Left kidney (tissue), 2 donors: ENCODE data around the gene ARHGAP18. TPM values are rescaled to one million over a fixed set of nuclear protein-coding genes. Genes with fewer than 3 reads are reported as not detected.

ENCODE experiments used
- DNase-seq: peaks from one replicate; pipeline ENCODE4 v3.0.0-alpha.2; 2013
- polyA plus RNA-seq: library from polyadenylated mRNA; unstranded; fragments of 120-200 nt; gene quantifications from one replicate; pipeline ENCODE4 v1.2.1, GENCODE V29; 2013; ENCODE audit not compliant: insufficient read length

Gene ARHGAP18
- polyA plus RNA-seq, 1 donor, result 38.5 TPM

GRCh38 chr6:129645106-129645829 is 64.7 kb downstream of the ARHGAP18 start:
- no peak for DNase-seq

GRCh38 chr6:129644567-129645015 is 65.4 kb downstream of the ARHGAP18 start:
- no peak for DNase-seq

- no peak for DNase-seq
Measured at GRCh38 chr6:129643968-129644367, 66.0 kb downstream of the ARHGAP18 start.

GRCh38 chr6:129643176-129643575 is 66.8 kb downstream of the ARHGAP18 start:
- no peak for DNase-seq

- DNase-seq, result no peak
Measured at GRCh38 chr6:129642322-129642721, 67.7 kb downstream of the ARHGAP18 start.

- no peak for DNase-seq
Measured at GRCh38 chr6:129641344-129641743, 68.6 kb downstream of the ARHGAP18 start.

- no peak for DNase-seq
Measured at GRCh38 chr6:129638686-129639085, 71.3 kb downstream of the ARHGAP18 start.

- no peak for DNase-seq
Measured at GRCh38 chr6:129638055-129638684, 71.8 kb downstream of the ARHGAP18 start.

GRCh38 chr6:129637340-129638054 is 72.5 kb downstream of the ARHGAP18 start:
- DNase-seq, result no peak

- peak; percentile 38 for DNase-seq
Measured at GRCh38 chr6:129635396-129636130, 74.4 kb downstream of the ARHGAP18 start.

GRCh38 chr6:129634411-129635230 is 75.4 kb downstream of the ARHGAP18 start:
- DNase-seq, result no peak

GRCh38 chr6:129633529-129633928 is 76.4 kb downstream of the ARHGAP18 start:
- no peak for DNase-seq

- DNase-seq, result no peak
Measured at GRCh38 chr6:129632172-129632613, 77.8 kb downstream of the ARHGAP18 start.

- no peak for DNase-seq
Measured at GRCh38 chr6:129631070-129631469, 78.9 kb downstream of the ARHGAP18 start.

- no peak for DNase-seq
Measured at GRCh38 chr6:129630596-129630995, 79.4 kb downstream of the ARHGAP18 start.

- DNase-seq, result no peak
Measured at GRCh38 chr6:129628101-129628815, 81.7 kb downstream of the ARHGAP18 start.

GRCh38 chr6:129624488-129624887 is 85.5 kb downstream of the ARHGAP18 start:
- no peak for DNase-seq

- no peak for DNase-seq
Measured at GRCh38 chr6:129623008-129623732, 86.8 kb downstream of the ARHGAP18 start.

- DNase-seq, result no peak
Measured at GRCh38 chr6:129621252-129621651, 88.7 kb downstream of the ARHGAP18 start.

- DNase-seq, result no peak
Measured at GRCh38 chr6:129620234-129620610, 89.8 kb downstream of the ARHGAP18 start.
